HTERT RPE-1 (cell line): ENCODE measurements around the gene ABTB1.
"Not testable (repeated sequence)": the region's sequence is repeated elsewhere in the genome, so short reads cannot be mapped to it uniquely, and the experiment has no call there.

Source experiments
- in situ Hi-C: fragments of 300-500 bp; cut with MboI; formaldehyde crosslinking; loops from 4 replicates; pipeline ENCODE4 v1.14.3; 2020; ENCODE audit warnings: low sequenced_read_pairs

The ABTB1 gene

GRCh38 chr3:127701280-127701911, 28.6 kb downstream of the ABTB1 start:
- in situ Hi-C loops, result no loop called here

- in situ Hi-C loops, result no loop called here
These were observed 29.4 kb downstream of the ABTB1 start for GRCh38 chr3:127702151-127702578.

- in situ Hi-C loops, result not testable (repeated sequence)
These were observed 32.1 kb downstream of the ABTB1 start for GRCh38 chr3:127704840-127705239.

- in situ Hi-C loops, result no loop called here
These were observed 33.6 kb downstream of the ABTB1 start for GRCh38 chr3:127706312-127706711.

GRCh38 chr3:127706785-127707351, 34.1 kb downstream of the ABTB1 start:
- in situ Hi-C loops, result no loop called here

GRCh38 chr3:127707851-127708411, 35.2 kb downstream of the ABTB1 start:
- in situ Hi-C loops, result no loop called here

GRCh38 chr3:127708837-127709236, 36.1 kb downstream of the ABTB1 start:
- in situ Hi-C loops, result no loop called here

GRCh38 chr3:127709320-127710060, 36.7 kb downstream of the ABTB1 start:
- in situ Hi-C loops, result no loop called here

- in situ Hi-C loops, result no loop called here
These were observed 37.6 kb downstream of the ABTB1 start for GRCh38 chr3:127710155-127710941.

GRCh38 chr3:127711021-127711695, 38.4 kb downstream of the ABTB1 start:
- in situ Hi-C loops, result no loop called here

- in situ Hi-C loops, result no loop called here
These were observed 39.1 kb downstream of the ABTB1 start for GRCh38 chr3:127711896-127712295.

- in situ Hi-C loops, result no loop called here
These were observed 39.7 kb downstream of the ABTB1 start for GRCh38 chr3:127712461-127712860.

- in situ Hi-C loops, result no loop called here
These were observed 40.4 kb downstream of the ABTB1 start for GRCh38 chr3:127712881-127713771.

GRCh38 chr3:127714125-127714571, 41.4 kb downstream of the ABTB1 start:
- in situ Hi-C loops, result no loop called here

GRCh38 chr3:127714866-127715265, 42.1 kb downstream of the ABTB1 start:
- in situ Hi-C loops, result no loop called here

- in situ Hi-C loops, result no loop called here
These were observed 42.8 kb downstream of the ABTB1 start for GRCh38 chr3:127715532-127715931.

- in situ Hi-C loops, result no loop called here
These were observed 43.6 kb downstream of the ABTB1 start for GRCh38 chr3:127716384-127716783.

GRCh38 chr3:127717357-127718244, 44.8 kb downstream of the ABTB1 start:
- in situ Hi-C loops, result no loop called here
